ENCODE results near the gene REC114.

GRCh38 chr15:73589766-73590165 lies 146.8 kb downstream of the REC114 start:
- TF ChIP-seq EZH2phosphoT487 (IDR thresholded peaks at IDR 0.05; ENCODE audit: low read depth, severe bottlenecking, unreplicated experiment) (no peak), CTCF (IDR thresholded peaks at IDR 0.05; ENCODE audit: poor library complexity) (no peak), EZH2 (IDR thresholded peaks at IDR 0.05; ENCODE audit: borderline replicate concordance) (no peak)
